Left lung (tissue), 10 donors: Measurements from ENCODE around the gene ARRDC3. TPM values are rescaled to one million over a fixed set of nuclear protein-coding genes. Genes with fewer than 3 reads are reported as not detected.

ENCODE experiments used
- ATAC-seq: fragments of 200-7000 bp; cut with Tn5 transposase; one replicate; pipeline ENCODE4 v1.9.1; 2020; ENCODE audit warnings: moderate library complexity
- DNase-seq, 4 donors: peaks; one replicate each; pipeline ENCODE4 v3.0.0-alpha.2; 2013 to 2020
- H3K27ac ChIP-seq, 2 donors: fragments of 200-600 bp; sonication (generic) in 1 of 2; one replicate each; pipeline versions ENCODE4 v1.5.0 to v1.8.0; 2020 to 2021
- H3K27me3 ChIP-seq, 2 donors: fragments of 200-600 bp; sonication (generic) in 1 of 2; one replicate each; pipeline versions ENCODE4 v1.5.0 to v1.8.0; 2020 to 2021
- H3K36me3 ChIP-seq, 2 donors: fragments of 200-600 bp; sonication (generic) in 1 of 2; one replicate each; pipeline versions ENCODE4 v1.5.0 to v1.8.0; 2020 to 2021
- H3K4me1 ChIP-seq, 2 donors: fragments of 200-600 bp; one replicate each; pipeline ENCODE4 v1.8.0; 2021
- H3K4me3 ChIP-seq, 2 donors: fragments of 200-600 bp; sonication (generic) in 1 of 2; one replicate each; pipeline versions ENCODE4 v1.5.0 to v1.8.0; 2020 to 2021; ENCODE audit warnings: mild to moderate bottlenecking in 1 of 2
- H3K9me3 ChIP-seq, 2 donors: fragments of 200-600 bp; sonication (generic) in 1 of 2; one replicate each; pipeline versions ENCODE4 v1.5.0 to v1.8.0; 2020 to 2021
- CTCF ChIP-seq, 2 donors: fragments of 200-600 bp; sonication (generic) in 1 of 2; IDR thresholded peaks; one replicate each; pipeline versions ENCODE4 v1.5.0 to v1.8.0; 2021; ENCODE audit warnings: antibody characterized with exemption in 2 of 2
- intact Hi-C, 2 donors: fragments of 100-400 bp; cut with DNase I; formaldehyde crosslinking; loops; one replicate each; pipeline versions ENCODE4 v1.11.2 to v1.14.2; 2022
- polyA plus RNA-seq, 6 donors: library from polyadenylated mRNA; unstranded; fragments of 120-200 nt; gene quantifications; one replicate each; pipeline ENCODE4 v1.2.1, GENCODE V29; 2013; ENCODE audit not compliant: insufficient read length in 6 of 6
- total RNA-seq, 2 donors: library from RNA; stranded (reverse); fragmentation: NEBNext Ultra II Directional; extraction: Animal tissue kit (Norgen Biotek cat#: 25700); gene quantifications; one replicate each; pipeline ENCODE4 v1.2.1, GENCODE V29; 2021
- donor health status: DM: no; HTN: yes; CAD: no.
- donor health status: DM: no; HTN: no; CAD: no.

The ARRDC3 gene
- total and polyA plus RNA-seq, 8 donors = 80.3 to 286 (median 128) TPM

GRCh38 chr5:91369480-91369879 is 13.6 kb downstream of the ARRDC3 start:
- ATAC-seq = no peak
- Histone ChIP-seq H3K27ac (peak overlapping the region in 1 of 2 donors; percentile 4), H3K4me1 (peaks cover 7 to 48% of the 10 kb centered on the region in 2 donors)

GRCh38 chr5:91367908-91368648 is 15.0 kb downstream of the ARRDC3 start:
- H3K27me3 ChIP-seq = no peaks in the 10 kb centered on the region
- TF ChIP-seq CTCF (IDR thresholded peaks at IDR 0.05) = no peak
- peak overlapping the region in 1 of 2 donors; percentile 9 for H3K27ac ChIP-seq
- no peak for ATAC-seq
- H3K36me3 ChIP-seq = peaks cover 2 to 59% of the 10 kb centered on the region in 2 donors
- H3K4me3 ChIP-seq = no peak overlapping the region
- H3K9me3 ChIP-seq = no peaks in the 10 kb centered on the region
- peaks cover 4 to 39% of the 10 kb centered on the region in 2 donors for H3K4me1 ChIP-seq
- intact Hi-C loops = loop anchor here in 1 of 2 donors (10.0 kb wide), 1 partner anchor 53 kb away; no protein-coding TSS in a partner anchor
- DNase-seq = no peak

More at GRCh38 chr5:91369480-91369879, 13.6 kb downstream of the ARRDC3 start:
- intact Hi-C loops = loop anchor here in 1 of 2 donors (10.0 kb wide), 1 partner anchor 55 kb away; no protein-coding TSS in a partner anchor
- no peak for TF ChIP-seq CTCF (IDR thresholded peaks at IDR 0.05)
- Histone ChIP-seq H3K9me3 (no peaks in the 10 kb centered on the region), H3K4me3 (no peak overlapping the region), H3K27me3 (no peaks in the 10 kb centered on the region), H3K36me3 (peaks cover 7 to 73% of the 10 kb centered on the region in 2 donors)
- no peak for DNase-seq

- no peaks in the 10 kb centered on the region for H3K9me3 ChIP-seq
- DNase-seq (no peak), ATAC-seq (no peak)
- no peaks in the 10 kb centered on the region for H3K27me3 ChIP-seq
- intact Hi-C loops = loop anchor here in 1 of 2 donors (10.0 kb wide), 1 partner anchor 53 kb away; no protein-coding TSS in a partner anchor
- no peak overlapping the region for H3K27ac ChIP-seq
- no peak overlapping the region for H3K4me3 ChIP-seq
- no peak for TF ChIP-seq CTCF (IDR thresholded peaks at IDR 0.05)
- peaks cover 0 to 51% of the 10 kb centered on the region in 2 donors for H3K36me3 ChIP-seq
- H3K4me1 ChIP-seq = peaks cover 0 to 31% of the 10 kb centered on the region in 2 donors
Measured at GRCh38 chr5:91367344-91367743, 15.8 kb downstream of the ARRDC3 start.

DNA sequence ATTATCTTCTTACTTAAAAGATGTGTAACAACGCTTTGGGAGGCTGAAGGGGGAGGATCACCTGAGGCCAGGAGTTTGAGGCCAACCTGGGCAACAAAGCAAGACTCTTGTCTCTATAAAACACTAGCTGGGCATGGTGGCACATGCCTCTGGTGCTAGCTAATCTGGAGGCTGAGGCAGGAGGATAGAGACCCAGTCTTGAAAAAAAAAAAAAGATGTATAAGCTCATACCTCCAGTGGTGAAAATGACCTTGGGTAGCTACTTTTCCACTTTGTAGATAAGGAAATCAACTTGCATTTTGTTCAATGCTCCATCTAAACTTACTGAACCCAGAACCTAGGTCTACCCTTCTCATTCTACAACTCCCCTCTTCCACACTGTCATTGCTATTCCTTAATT is 16.6 kb downstream of the ARRDC3 start:
- Histone ChIP-seq H3K4me1 (peaks cover 0 to 24% of the 10 kb centered on the region in 2 donors), H3K27ac (no peak overlapping the region), H3K36me3 (peaks cover 0 to 43% of the 10 kb centered on the region in 2 donors), H3K27me3 (no peaks in the 10 kb centered on the region), H3K4me3 (no peak overlapping the region), H3K9me3 (no peaks in the 10 kb centered on the region)
- no peak for DNase-seq
- no peak for TF ChIP-seq CTCF (IDR thresholded peaks at IDR 0.05)
- no peak for ATAC-seq
- intact Hi-C loops = loop anchor here in 1 of 2 donors (10.0 kb wide), 1 partner anchor 52 kb away; no protein-coding TSS in a partner anchor

- ATAC-seq (peak; percentile 20), DNase-seq (no peak)
- no peaks in the 10 kb centered on the region for H3K27me3 ChIP-seq
- intact Hi-C loops = loop anchor here in 1 of 2 donors (10.0 kb wide), 1 partner anchor 51 kb away; no protein-coding TSS in a partner anchor
- peaks cover 0 to 16% of the 10 kb centered on the region in 2 donors for H3K4me1 ChIP-seq
- no peaks in the 10 kb centered on the region for H3K9me3 ChIP-seq
- peaks cover 0 to 33% of the 10 kb centered on the region in 2 donors for H3K36me3 ChIP-seq
- H3K27ac ChIP-seq = no peak overlapping the region
- no peak overlapping the region for H3K4me3 ChIP-seq
- TF ChIP-seq CTCF (IDR thresholded peaks at IDR 0.05) = no peak
Measured at GRCh38 chr5:91365498-91365897, 17.6 kb downstream of the ARRDC3 start.
